Stimulated activated CD8-positive, alpha-beta memory T cell treated with anti-CD3 and anti-CD28 coated beads, Interleukin-12 subunit alpha, Interleukin-12 subunit beta, amount 100 ng/mL, for 24 hours (primary cell): ENCODE results near the gene HADHB.
"Not testable (repeated sequence)": the region's sequence is repeated elsewhere in the genome, so short reads cannot be mapped to it uniquely, and the experiment has no call there.

Experiments
- DNase-seq: peaks from one replicate; pipeline ENCODE4 v3.0.0-alpha.2; 2020; ENCODE audit errors: extremely low read depth

Gene HADHB

DNA sequence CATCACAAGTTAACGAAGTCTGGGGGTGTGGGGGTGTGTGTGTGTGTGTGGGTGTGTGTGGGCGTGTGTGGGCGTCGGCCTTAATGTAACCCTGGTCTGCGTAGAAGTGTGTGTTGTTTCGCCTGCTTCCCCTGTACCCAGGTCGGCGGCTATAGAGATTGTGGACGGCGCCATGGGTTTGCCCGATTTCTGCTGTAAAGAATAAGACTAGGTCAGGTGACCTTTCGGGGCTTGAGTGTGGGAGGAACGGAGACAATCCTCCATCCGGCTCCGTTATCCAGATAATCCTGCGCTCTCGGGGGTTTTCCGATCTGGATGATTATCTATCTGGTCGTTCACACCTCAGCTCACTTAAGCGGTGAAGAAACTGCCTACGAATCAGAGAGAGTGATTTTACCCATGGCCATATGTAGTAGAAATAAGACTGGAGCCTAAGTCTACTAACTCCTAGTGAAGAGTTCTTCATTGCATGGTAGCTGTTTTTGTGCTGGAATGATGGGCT, 543 bp downstream of the HADHB start:
- peak; percentile 12 for DNase-seq

DNA sequence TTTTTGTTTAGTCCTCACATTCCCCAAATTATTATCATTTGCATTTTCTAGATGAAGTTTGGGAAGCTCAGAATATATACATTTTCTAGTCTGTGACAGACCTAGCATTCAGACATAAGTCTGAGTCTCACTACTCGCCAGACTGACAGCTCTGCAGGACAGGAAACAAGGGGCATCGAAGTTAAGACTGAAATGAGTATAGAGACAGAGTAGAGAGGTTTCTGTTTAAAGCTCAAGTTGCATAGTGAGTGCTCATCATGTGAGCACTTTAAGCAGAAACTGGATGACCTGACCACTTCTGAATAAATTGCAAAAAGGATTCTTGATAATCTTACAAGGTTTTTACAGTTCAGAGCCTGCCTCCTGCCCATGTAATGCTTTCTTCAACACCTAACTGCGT, 1.1 kb downstream of the HADHB start:
- no peak for DNase-seq

DNA sequence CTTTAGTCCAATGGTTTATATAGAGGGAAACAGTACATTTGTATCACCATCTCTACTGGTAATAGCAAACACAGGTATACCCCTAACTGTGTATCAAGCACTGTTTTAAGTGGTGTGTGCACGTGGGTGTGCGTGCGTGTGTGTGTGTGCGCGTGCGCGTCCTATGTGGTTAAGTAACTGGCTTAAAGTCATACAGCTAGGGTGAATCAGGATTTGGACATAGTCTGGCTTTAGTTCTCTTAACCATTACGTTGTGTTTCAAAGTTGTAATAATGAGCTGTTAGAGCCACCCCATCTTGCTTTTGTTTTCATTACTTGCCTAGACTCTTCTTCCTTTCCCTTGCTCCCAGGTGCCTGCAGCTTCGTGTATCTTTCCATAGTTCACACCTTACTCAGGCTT, 2.1 kb downstream of the HADHB start:
- no peak for DNase-seq

DNA sequence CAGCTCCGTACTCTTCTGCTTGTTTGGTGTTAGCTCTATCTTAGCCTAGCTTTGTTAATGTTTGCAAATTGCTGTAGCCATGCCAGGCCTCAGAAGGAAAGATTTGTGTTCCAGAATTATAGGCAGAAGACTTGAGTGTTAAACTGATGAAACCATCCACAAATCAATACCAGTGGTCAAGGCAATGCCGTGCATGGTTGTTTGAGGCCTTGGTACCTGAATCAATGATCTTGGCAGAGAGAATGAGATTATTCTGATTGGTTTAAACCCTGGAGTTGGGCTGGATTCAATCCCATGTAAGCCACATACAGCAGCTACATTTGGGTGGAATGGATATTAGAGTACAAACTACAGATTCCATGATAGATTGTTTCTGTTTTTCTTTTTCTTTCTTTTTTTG, 4.9 kb downstream of the HADHB start:
- no peak for DNase-seq

DNA sequence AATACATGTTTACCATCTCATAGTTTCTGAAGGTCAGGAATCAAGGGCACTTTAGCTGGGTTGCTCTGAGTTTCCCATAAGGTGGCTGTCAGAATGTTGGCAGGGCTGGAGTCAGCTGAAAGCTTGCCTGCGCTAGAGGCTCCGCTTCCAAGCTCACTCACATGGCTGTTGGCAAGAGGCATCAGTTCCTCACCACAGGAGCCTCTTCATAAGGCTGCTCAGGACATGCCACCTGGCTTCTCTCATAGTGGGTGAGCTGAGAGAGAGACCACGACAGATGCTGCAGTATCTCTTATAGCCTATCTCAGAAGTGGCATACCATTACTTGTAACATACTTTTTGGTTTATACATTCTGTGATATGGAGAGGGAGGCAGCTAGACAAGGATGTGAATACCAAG, 7.2 kb downstream of the HADHB start:
- DNase-seq: no peak

DNA sequence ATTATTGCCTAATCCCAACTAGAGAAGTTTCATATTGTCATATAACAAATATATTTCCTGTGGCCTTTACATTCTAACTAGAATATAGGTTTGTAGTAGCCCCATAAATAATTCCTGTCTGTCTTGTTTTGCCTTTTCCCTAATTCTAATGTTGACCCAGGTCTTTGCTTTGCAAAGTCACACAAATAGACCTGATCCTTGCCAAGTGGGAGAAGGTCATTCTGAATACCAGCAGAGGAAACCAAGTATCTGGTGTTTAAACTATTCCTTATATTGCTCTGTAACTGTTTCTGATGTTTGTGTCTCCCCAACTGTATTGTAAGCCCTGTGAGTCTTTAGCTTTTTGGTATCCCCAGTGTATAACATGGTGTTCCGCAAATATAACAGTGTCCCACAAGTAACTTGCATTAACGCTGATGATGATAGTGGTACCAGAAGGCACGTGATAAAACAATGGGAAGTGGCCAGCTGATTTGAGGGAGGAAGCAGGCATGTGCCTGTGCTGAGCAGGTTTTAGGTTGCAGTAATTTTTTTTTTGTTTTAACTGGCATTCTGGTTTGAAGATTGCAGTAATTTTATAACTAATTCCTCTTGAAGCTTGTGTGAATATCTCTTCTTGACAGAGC, 11.1 kb downstream of the HADHB start:
- no peak for DNase-seq

DNA sequence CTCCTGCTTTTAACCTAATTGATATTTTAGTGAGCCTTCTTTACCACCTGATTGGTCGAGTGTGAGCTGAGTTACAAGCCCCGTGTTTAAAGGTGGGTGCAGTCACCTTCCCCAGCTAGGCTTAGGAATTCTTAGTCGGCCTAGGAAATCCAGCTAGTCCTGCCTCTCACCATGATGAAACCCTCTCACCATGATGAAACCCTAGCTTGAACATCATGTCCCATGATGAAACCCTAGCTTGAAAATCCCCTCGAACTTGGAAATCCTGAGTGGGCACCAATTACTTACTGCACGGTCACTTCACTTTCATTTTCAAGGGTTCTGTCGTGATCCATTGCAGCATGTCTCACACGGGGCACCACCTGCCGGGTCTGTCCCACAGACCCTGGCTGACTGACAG, 14.1 kb downstream of the HADHB start:
- not testable (repeated sequence) for DNase-seq

DNA sequence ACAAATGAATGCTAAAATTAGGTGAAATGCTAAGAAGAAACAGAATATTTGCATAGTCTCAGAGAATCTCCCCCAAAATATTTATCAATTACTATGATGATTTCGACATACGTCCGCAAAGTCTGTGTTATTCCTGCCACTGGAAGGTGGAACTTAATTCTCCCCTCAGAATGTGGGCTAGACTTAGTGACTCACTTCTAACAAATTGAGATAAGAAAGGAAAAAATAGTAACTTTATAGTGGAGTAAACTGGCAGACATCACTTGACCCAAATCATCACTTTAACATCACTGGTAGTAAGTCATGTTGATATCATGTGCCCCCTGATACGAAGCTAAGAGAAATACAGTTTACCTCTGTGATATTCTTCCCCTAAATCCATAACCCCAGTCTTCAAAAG, 23.5 kb downstream of the HADHB start:
- no peak for DNase-seq

DNA sequence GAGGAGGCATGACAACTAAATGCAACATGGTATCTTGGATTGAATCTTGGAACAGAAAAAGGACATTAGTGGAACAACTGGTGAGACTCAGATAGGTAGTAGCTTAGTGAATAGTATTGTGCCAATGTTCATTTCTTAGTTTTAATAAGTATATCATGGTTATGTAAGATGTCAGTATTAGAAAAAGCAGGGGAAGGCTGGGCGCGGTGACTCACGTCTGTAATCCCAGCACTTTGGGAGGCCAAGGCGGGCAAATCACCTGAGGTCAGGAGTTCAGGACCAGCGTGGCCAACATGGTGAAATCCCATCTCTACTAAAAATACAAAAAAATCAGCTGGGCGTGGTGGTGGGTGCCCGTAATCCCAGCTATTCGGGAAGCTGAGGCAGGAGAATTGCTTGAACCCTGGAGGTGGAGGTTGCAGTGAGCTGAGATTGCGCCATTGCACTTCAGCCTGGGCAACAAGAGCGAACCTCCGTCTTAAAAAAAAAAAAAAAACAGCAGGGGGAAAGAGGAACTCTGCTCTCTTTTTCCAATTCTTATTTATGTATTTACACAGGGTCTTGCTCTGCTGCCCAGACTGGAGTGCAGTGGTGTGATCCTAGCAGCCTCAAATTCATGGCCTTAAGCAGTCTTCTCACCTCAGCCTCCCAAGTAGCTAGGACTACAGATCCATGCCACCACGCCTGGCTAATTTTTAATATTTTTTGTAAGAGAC, 24.1 kb downstream of the HADHB start:
- DNase-seq: not testable (repeated sequence)

DNA sequence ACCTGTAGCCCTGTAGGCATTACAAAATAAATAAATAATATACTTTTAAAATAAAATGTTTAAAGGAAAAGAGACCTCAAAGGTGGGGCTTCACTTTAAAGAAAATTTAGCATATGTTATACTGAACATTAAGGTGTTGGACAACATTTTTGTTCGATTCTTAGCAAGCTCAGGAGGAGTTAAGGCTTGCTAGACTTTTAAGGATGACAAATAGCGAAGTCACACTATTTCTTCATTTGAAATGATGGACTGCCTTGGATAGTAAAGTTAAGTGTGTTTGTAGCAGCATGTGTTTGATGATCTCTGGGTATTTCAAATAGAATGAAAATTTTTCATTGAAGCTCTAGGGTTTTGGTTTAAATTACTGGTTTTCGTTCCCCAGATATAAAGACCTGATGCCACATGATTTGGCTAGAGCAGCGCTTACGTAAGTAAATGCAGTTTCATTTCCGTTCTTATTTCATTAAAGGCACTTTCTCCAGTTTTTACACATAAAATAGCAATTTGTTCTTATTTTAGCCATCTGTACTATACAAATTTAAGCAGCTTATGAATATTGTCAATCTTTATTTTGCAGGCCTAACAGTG, 24.9 kb downstream of the HADHB start:
- DNase-seq: no peak

DNA sequence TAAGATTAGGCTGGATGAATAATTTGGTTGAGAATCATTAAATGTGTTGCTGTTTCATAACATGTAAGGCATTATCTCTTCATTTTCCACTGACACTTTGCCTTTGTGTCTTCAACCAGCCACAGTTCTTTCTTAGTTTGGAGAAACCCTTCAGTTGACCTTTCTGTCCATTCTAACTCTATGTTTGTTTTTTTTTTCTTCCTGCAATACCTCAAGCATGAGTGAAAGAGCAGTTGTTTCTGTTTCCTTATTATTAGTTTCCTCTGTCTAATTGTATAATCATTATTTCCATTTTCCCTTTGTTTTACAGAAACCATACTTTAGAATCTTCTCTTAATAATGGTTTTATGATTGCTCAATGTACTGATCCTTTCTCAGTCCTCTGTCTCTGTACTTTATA, 25.6 kb downstream of the HADHB start:
- DNase-seq: no peak

DNA sequence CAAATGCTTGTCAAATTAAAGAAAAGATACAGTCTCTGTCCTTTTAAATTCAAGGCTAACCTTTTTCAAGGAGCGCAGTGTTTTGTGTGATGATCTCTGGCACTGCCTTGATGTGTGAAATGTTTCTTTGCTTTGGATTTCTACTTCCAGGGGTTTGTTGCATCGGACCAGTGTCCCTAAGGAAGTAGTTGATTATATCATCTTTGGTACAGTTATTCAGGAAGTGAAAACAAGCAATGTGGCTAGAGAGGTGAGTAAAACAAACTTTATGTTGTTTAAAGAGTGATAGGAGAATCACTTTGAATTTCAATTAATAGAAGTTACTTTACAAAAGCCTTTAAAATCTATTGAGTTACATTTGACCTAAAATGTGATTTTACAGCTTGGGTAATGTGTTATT, 28.8 kb downstream of the HADHB start:
- DNase-seq: no peak

DNA sequence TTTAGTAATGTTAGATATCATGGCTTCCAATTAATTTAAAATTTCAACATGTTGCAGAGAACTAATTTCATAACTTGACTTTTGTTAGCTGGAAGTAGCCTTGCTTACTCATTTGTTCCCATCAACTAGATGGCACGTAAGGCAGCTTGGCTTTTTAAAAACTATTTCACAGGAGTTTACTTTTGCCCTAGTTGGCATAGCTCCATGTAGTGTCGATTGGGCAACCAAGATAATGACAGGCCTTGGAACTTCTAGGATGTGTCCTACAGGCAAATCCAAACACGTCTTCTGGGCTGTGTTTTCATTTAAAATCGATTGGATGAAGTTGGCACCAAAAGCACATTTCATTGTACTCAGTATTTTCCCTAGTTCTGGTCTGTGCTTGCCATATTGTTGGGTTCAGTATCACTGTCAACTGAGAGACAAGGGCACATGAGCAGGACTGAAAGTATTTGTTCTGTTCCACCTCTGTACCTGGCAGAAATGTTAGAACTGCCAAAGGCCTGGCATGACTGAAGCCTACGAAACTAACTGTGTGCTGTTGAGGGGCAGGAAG, 29.4 kb downstream of the HADHB start:
- no peak for DNase-seq

DNA sequence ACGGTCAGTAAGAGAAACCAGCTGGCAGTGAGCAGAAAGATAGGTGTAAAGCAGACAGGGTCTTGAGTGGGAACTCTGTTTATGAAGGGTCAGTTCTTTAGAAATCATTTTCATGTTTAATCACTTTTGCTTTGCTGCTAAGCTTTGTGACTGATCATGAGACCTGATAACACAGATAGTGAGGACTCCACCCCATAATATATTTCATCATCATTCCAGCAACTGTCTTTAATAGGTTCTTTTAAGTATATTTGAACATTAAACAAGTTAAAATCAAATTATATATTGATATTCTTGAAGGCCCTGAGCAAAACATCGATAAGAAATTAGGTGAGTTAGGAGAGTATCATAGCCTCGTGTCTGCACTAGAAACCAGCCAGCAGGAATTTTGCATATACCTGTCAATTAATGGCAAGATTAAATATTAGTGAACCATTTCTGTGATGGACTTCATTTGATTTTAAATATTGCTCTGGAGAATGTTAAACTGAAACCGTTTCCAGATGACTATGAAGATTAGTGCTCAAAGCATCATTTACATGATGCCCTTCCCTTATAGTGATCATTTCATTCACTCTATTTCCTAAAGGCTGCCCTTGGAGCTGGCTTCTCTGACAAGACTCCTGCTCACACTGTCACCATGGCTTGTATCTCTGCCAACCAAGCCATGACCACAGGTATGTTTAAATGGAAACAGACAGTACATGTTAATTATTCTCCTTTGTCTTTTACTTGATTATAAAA, 31.9 kb downstream of the HADHB start:
- DNase-seq: no peak

DNA sequence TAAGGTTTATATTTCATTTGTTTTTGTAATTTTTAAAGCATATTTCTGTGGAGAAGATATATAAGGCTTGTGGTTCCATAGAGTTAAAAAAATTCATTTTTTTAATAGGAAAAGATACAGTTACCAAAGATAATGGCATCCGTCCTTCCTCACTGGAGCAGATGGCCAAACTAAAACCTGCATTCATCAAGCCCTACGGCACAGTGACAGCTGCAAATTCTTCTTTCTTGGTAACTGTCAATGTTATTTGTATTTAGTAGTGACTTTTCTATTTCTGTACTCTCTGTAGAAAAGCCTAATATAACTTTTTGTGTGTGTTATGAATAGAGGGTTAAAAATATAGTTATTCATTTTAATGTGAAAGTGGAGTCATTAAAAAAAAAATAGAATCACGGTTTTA, 35.1 kb downstream of the HADHB start:
- no peak for DNase-seq

DNA sequence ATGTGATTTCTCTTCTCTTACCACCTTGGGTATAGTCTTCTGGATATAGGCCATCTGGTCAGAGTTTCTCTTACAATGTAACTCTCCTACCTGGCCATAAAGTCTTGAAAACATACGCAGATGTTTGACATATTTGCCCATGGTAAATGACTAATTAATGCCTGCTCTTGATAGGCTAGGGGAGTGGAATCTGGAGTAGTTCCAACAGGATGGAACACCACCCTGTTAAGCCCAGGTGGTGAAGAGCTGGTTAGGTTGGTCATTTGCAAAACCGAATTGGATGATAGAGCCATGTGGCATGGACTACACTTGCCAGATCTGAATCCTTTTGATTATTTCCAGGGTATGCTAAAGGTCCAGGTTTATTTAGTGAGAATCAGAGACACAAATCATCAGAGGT, 36.5 kb downstream of the HADHB start:
- DNase-seq: no peak

DNA sequence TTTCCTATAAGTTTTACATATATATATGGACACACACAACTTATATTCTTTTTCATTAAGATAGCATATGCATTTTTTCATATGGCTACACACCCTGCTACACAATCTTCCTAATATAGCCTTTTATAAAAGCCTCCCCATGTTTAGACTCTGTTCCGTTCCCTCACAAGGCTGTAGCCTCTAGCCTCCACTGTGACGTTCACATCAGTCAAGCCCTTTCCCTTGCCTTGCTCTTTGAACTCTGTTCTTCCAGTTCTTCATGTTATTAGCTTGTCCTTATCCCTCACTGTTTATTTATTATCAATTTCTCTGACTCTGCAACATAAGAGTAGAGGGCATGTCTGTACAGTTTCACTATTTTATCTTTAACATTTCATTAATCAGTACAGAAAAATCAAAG, 38.9 kb downstream of the HADHB start:
- no peak for DNase-seq

DNA sequence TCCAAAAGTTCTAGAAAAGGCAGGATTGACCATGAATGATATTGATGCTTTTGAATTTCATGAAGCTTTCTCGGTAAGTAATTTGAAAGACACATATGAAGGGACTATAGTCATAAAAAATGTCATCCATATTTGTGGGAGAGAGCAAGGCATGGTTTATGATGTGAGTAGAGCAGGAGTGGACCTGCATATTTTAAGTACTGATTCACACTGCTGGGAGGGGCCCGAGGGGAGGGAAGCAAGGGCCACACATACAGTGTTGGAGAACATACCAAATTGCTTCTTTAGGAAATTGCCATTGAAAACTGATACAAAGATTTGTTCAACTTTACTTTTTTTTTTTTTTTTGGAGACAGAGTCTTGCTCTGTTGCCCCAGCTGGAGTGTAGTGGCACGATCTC, 39.4 kb downstream of the HADHB start:
- no peak for DNase-seq

DNA sequence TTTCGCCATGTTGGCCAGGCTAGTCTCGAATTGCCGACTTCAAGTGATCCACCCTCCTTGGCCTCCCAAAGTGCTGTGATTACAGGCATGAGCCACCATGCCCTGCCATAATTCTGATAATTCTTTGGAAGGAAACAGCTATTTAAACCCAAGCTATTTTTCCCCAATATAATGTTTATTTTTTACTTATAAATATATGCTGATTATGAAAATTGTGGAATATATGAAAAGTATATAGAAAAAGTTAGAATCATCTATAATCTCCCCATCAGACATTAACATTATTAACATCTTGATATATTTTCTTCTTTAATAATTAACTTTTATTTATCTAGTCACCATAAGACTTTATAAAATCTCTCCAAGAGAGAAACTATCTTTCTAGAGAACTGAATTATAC, 41.2 kb downstream of the HADHB start:
- no peak for DNase-seq

DNA sequence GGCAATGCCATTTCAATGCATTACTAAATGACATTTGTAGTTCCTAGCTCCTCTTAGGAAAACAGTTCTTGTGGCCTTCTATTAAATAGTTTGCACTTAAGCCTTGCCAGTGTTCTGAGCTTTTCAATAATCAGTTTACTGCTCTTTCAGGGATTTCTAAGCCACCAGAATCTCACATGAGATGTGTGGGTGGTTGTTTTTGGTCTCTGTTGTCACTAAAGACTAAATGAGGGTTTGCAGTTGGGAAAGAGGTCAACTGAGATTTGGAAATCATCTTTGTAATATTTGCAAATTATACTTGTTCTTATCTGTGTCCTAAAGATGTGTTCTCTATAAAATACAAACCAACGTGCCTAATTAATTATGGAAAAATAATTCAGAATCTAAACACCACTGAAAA, 45.3 kb downstream of the HADHB start:
- DNase-seq: no peak

DNA sequence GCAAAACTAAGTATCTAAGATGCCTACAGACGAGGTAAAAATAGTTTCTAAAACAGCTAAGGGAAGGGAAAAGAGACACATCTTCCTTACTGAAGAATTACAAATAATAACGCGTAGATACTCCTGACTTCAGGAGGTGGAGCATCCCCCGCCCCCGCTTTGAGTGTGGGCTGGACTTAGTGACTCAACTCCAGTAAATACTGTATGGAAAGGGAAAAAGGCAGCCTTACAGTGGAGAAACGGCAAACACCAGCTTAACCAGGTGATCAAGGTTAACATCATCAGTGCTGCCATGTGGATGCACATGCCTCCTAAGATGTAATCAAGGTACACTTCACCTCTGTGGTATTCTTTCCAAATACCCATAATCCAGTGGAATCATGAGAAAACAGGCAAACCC, 47.9 kb downstream of the HADHB start:
- no peak for DNase-seq

DNA sequence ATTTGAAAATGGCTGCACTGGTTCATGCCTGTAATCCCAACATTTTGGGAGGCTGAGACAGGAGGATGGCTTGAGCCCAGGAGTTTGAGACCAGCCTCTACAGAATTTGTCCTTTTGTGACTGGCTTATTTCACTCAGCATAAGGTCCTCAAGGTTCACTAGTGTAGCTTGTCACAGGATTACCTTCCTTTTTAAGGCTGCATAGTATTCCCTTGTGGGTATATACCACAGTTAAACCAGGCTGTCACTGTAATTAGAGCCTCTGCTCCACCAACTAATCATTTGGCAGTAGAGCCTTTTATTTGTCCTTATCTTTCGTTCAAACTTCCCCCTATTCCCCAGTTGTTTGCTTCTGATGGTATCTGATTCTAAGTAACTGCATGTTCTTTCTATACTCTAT, 50.8 kb downstream of the HADHB start:
- DNase-seq: no peak
